Pancreas (tissue), 10 donors: Measurements from ENCODE around the gene BEST1. TPM values are rescaled to one million over a fixed set of nuclear protein-coding genes. Genes with fewer than 3 reads are reported as not detected.

Experiments
- ATAC-seq, 4 donors: fragments of 200-7000 bp; cut with Tn5 transposase; one replicate each; pipeline versions ENCODE4 v1.8.0 to v1.9.1; 2020; ENCODE audit warnings: mild to moderate bottlenecking in 4 of 4, moderate library complexity in 4 of 4
- DNase-seq, 6 donors: peaks; one replicate each; pipeline ENCODE4 v3.0.0-alpha.2; 2020
- FAIRE-seq: peaks from 2 replicates; lab custom pipeline; 2012; peaks lifted over from hg19 to GRCh38; lab: Jason Lieb, UNC
- H3K27ac ChIP-seq, 4 donors: fragments of 200-600 bp; sonication (generic); 1 replicate in 3 of 4; 2 replicates in 1 of 4; pipeline versions ENCODE4 v1.5.0 to v1.8.0; 2020
- H3K27me3 ChIP-seq, 4 donors: fragments of 200-600 bp; one replicate each; pipeline ENCODE4 v1.8.0; 2021
- H3K36me3 ChIP-seq, 3 donors: fragments of 200-600 bp; sonication (generic) in 1 of 3; one replicate each; pipeline versions ENCODE4 v1.5.0 to v1.8.0; 2020 to 2021
- H3K4me1 ChIP-seq, 3 donors: fragments of 200-600 bp; one replicate each; pipeline ENCODE4 v1.8.0; 2021
- H3K4me3 ChIP-seq, 4 donors: fragments of 200-600 bp; sonication (generic) in 2 of 4; one replicate each; pipeline versions ENCODE4 v1.5.0 to v1.8.0; 2020 to 2021
- H3K9me3 ChIP-seq, 4 donors: fragments of 200-600 bp; one replicate each; pipeline ENCODE4 v1.8.0; 2021
- CTCF ChIP-seq, 4 donors: fragments of 200-600 bp; sonication (generic) in 3 of 4; IDR thresholded peaks; one replicate each; pipeline versions ENCODE4 v1.5.0 to v1.8.0; 2021; ENCODE audit warnings: antibody characterized with exemption in 4 of 4
- WGBS, 2 donors: extraction: QIAGEN DNeasy Blood & Tissue Kit; methylation state at CpG; one replicate each; pipeline ENCODE4 v1.1.7; 2013; 5-methylcytosine and 5-hydroxymethylcytosine counted together
- intact Hi-C, 3 donors: fragments of 100-400 bp; cut with DNase I; formaldehyde crosslinking; loops; one replicate each; pipeline versions ENCODE4 v1.11.1 to v1.14.2; 2022
- polyA plus RNA-seq, 2 donors: library from polyadenylated mRNA; stranded (reverse); fragments of 200-250 nt; gene quantifications; one replicate each; pipeline ENCODE4 v1.2.3, GENCODE V29; 2013
- total RNA-seq, 6 donors: library from RNA; stranded (reverse); fragmentation: NEBNext Ultra II Directional in 4 of 6; extraction: Animal tissue kit (Norgen Biotek cat#: 25700) in 4 of 6; gene quantifications; one replicate each; pipeline versions ENCODE4 v1.2.1 to v1.2.4, GENCODE V29; 2021 to 2023
- donor health status: healthy with polysubstance abuse.
- donor health status: DM: no; HTN: no; CAD: no; lungs with moderate emphysema.
- donor health status: DM: no; HTN: no; CAD: no.
- donor health status: control.
- donor health status: control.
- donor health status: Bipolar disorder and iron deficiency.
- donor health status: DM: yes; HTN: yes; CAD: no.
- donor health status: DM: no; HTN: no; CAD: no.
- donor health status: DM: no; HTN: no; CAD: no.
- donor health status: DM: yes; HTN: yes; CAD: no.

Gene BEST1
- total and polyA plus RNA-seq, 8 donors, result 0.43 to 2.4 (median 1.1) TPM

- 36 to 38% methylated on average over 15 of the region's 15 CpGs for WGBS, 2 donors
- intact Hi-C loops, result no loop called here
- Histone ChIP-seq H3K4me1 (peaks cover 43 to 50% (median 44%) of the 10 kb centered on the region in 3 donors), H3K4me3 (peak overlapping the region; percentile 14 to 46 (median 38)), H3K27ac (peak overlapping the region; percentile 86 to 99 (median 92)), H3K36me3 (no peaks in the 10 kb centered on the region), H3K27me3 (no peaks in the 10 kb centered on the region), H3K9me3 (no peaks in the 10 kb centered on the region)
- ATAC-seq (no peak), FAIRE-seq (no peak), DNase-seq (peak in 3 of 6 donors; percentile 38 to 44 (median 41))
- TF ChIP-seq CTCF (IDR thresholded peaks at IDR 0.05), result no peak
These were observed 25.7 kb downstream of the BEST1 start for GRCh38 chr11:61975638-61976419.

GRCh38 chr11:61976420-61976800, 26.3 kb downstream of the BEST1 start:
- ATAC-seq (no peak), DNase-seq (peak in 1 of 6 donors; percentile 24), FAIRE-seq (no peak)
- Histone ChIP-seq H3K4me1 (peaks cover 37 to 44% (median 38%) of the 10 kb centered on the region in 3 donors), H3K27ac (peak overlapping the region; percentile 86 to 99 (median 92)), H3K27me3 (no peaks in the 10 kb centered on the region), H3K4me3 (peak overlapping the region; percentile 14 to 46 (median 38)), H3K36me3 (no peaks in the 10 kb centered on the region), H3K9me3 (no peaks in the 10 kb centered on the region)
- intact Hi-C loops, result no loop called here
- WGBS, 2 donors, result 42 to 46% methylated on average over 8 of the region's 8 CpGs
- no peak for TF ChIP-seq CTCF (IDR thresholded peaks at IDR 0.05)

GRCh38 chr11:61976813-61977475, 26.8 kb downstream of the BEST1 start:
- DNase-seq, result peak in 2 of 6 donors; percentile 19 to 27
- Histone ChIP-seq H3K4me1 (peaks cover 34 to 44% (median 36%) of the 10 kb centered on the region in 3 donors), H3K27me3 (no peaks in the 10 kb centered on the region), H3K27ac (peak overlapping the region in 3 of 4 donors; percentile 86 to 99 (median 93)), H3K4me3 (peak overlapping the region; percentile 14 to 46 (median 38)), H3K36me3 (no peaks in the 10 kb centered on the region), H3K9me3 (no peaks in the 10 kb centered on the region)
- no peak for TF ChIP-seq CTCF (IDR thresholded peaks at IDR 0.05)
- WGBS, 2 donors, result 31 to 34% methylated on average over 7 of the region's 7 CpGs
- intact Hi-C loops, result no loop called here
- FAIRE-seq, result no peak
- ATAC-seq, result no peak

GRCh38 chr11:61978703-61979661, 28.8 kb downstream of the BEST1 start:
- DNase-seq (peak in 2 of 6 donors; percentile 34 to 50), FAIRE-seq (no peak), ATAC-seq (peak in 3 of 4 donors; percentile 3 to 29 (median 11))
- Histone ChIP-seq H3K9me3 (no peaks in the 10 kb centered on the region), H3K4me1 (peaks cover 21 to 46% (median 25%) of the 10 kb centered on the region in 3 donors), H3K27me3 (no peaks in the 10 kb centered on the region), H3K4me3 (peak overlapping the region in 2 of 4 donors; percentile 45 to 46), H3K36me3 (no peaks in the 10 kb centered on the region), H3K27ac (peak overlapping the region; percentile 33 to 99 (median 60))
- WGBS, 2 donors, result 54 to 57% methylated on average over 17 of the region's 17 CpGs
- no peak for TF ChIP-seq CTCF (IDR thresholded peaks at IDR 0.05)
- intact Hi-C loops, result no loop called here
